Stomach (tissue), 9 donors: ENCODE data around the gene CEP350. TPM values are rescaled to one million over a fixed set of nuclear protein-coding genes. Genes with fewer than 3 reads are reported as not detected.

Experiments used
- DNase-seq, 2 donors: peaks; one replicate each; pipeline versions ENCODE4 v3.0.0 to v3.0.0-alpha.2; 2013 to 2019
- H3K27ac ChIP-seq, 5 donors: fragments of 200-600 bp in 4 of 5; sonication (generic) in 4 of 5; one replicate each; pipeline ENCODE4 v1.5.1; 2013 to 2019; ENCODE audit warnings: mild to moderate bottlenecking in 1 of 5, moderate library complexity in 1 of 5
- H3K27me3 ChIP-seq, 3 donors: fragments of 200-600 bp; sonication (generic); one replicate each; pipeline ENCODE4 v1.5.1; 2017 to 2019; ENCODE audit warnings: mixed run types in 1 of 3
- H3K36me3 ChIP-seq, 4 donors: fragments of 200-600 bp; sonication (generic); 1 replicate in 3 of 4; 2 replicates in 1 of 4; pipeline ENCODE4 v1.5.1; 2016 to 2019
- H3K4me1 ChIP-seq, 4 donors: fragments of 200-600 bp; sonication (generic); one replicate each; pipeline ENCODE4 v1.5.1; 2016 to 2019
- H3K4me3 ChIP-seq, 4 donors: fragments of 200-600 bp; sonication (generic) in 3 of 4; one replicate each; pipeline ENCODE4 v1.5.1; 2016 to 2019; ENCODE audit warnings: mild to moderate bottlenecking in 1 of 4
- H3K9me3 ChIP-seq, 4 donors: fragments of 200-600 bp; sonication (generic); one replicate each; pipeline ENCODE4 v1.5.1; 2016 to 2019
- EP300 ChIP-seq: sonication (generic); formaldehyde crosslinking; IDR thresholded peaks from one replicate; pipeline ENCODE4 v1.6.1; 2017; ENCODE audit warnings: antibody characterized with exemption
- POLR2A ChIP-seq, 4 donors: fragments of 450-650 bp; IDR thresholded peaks; one replicate each; pipeline ENCODE4 v1.6.1; 2016; ENCODE audit warnings: antibody characterized with exemption in 4 of 4, control low read depth in 2 of 4, mild to moderate bottlenecking in 1 of 4, moderate library complexity in 1 of 4
- POLR2AphosphoS5 ChIP-seq, 3 donors: sonication (generic); formaldehyde crosslinking; IDR thresholded peaks; one replicate each; pipeline ENCODE4 v1.6.1; 2016; ENCODE audit warnings: antibody characterized with exemption in 3 of 3
- WGBS, 5 donors: extraction: QIAGEN DNeasy Blood & Tissue Kit in 3 of 5; methylation state at CpG; one replicate each; pipeline versions ENCODE4 v1.1.5 to v1.1.7; 2013 to 2018; 5-methylcytosine and 5-hydroxymethylcytosine counted together
- intact Hi-C: fragments of 100-400 bp; cut with DNase I; formaldehyde crosslinking; loops from one replicate; pipeline ENCODE4 v1.15.1; 2023; ENCODE audit warnings: low total_unique reads
- polyA plus RNA-seq, 3 donors: library from polyadenylated mRNA; stranded (reverse); fragments of 200-250 nt; gene quantifications; one replicate each; pipeline ENCODE4 v1.2.3, GENCODE V29; 2013
- total RNA-seq, 5 donors: library from RNA; depleted of rRNA; stranded (reverse); fragments of >200 nt; gene quantifications; one replicate each; pipeline versions ENCODE4 v1.1.0 to v1.2.3, GENCODE V29; 2014 to 2016
- TF ChIP-seq, protein P1 (sequence below), 7 experiments: fragments of 450-650 bp in 4 of 7; fragments of 200-600 bp in 3 of 7; sonication (generic) in 3 of 7; IDR thresholded peaks; one replicate each; pipeline ENCODE4 v1.5.1; 2016 to 2019; ENCODE audit warnings: antibody characterized with exemption in 7 of 7, control low read depth in 2 of 7, mild to moderate bottlenecking in 1 of 7
- donor health status: healthy with polysubstance abuse.
- donor health status: Bipolar disorder and iron deficiency.
- donor health status: healthy.

Gene CEP350
- total and polyA plus RNA-seq, 8 donors: 2.4 to 150 (median 67.8) TPM

DNA sequence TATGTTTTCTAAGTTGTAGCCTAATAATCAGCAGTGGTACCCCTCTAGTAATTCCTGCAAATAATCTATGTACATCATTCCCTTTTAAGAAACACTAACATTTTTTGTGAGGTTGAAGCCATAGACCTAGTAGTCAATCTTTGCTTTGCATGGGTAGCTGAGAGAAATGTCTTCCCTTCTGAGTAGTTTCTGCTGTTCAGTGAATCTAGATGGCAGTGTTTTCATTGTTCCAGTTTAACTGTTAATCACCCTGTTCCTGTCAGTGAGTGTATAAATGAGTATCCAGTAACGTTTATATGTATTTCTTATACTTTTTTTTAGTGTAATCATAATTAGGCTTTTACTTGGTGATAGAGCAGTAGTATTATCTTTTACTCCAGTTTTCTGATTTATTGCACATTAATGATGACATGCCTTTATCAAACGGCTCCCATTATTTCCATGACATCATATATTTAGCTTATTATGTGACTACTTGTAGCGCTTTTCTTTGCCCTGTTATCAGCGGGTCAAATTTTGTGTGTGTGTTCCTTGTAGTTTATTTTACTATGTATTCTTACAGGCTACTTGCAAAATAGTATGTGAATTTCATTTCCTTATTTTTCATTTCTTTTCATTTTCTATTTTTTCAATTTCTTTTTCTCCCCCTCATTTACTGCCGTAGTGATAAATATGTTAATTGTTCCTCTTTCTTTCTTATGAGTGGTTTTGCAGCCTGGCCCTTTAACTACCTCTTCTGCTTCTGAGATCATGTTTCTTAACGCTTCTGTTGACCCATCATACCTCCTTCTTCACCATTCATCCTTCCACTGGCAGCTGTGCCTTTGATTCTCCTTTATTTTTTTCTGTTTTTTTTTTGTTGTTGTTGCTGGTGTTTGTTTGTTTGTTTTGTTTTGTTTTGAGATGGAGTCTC is 18.8 kb downstream of the CEP350 start:
- DNase-seq: no peak
- 40 to 63% (median 56%) methylated on average over 6 of the region's 6 CpGs for WGBS, 5 donors

DNA sequence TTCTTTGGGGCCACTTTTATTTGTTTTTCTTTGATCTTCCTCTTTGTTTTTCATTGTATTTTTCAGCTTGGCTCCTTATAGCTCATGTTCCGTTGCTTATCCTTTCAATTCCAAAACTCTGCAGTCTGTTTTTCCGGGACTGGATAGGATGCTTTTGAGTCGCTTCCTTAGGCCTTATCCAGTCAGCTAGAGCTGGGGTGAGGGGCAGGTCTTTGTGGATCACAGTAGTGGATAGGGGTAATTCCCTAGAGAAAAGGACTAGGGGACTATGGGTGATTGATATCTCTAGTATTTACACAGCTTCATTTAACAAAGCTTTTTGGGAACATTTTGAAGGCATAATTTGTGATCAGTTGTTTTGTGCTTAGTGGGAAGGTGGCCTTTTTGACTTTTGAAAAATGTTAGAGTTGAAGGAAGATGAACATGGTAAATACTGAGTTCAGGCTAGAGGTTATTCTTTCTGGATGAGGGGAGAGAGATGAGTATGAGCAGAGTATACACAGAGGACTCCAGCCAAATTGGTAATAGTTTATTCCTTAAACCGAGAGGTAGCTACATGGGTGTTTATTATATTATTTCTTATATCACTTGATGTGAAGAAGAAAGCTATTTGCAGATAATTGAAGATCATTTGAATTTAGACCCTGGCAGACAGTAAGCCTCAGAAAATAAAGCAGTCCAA is 22.5 kb downstream of the CEP350 start:
- Histone ChIP-seq H3K4me3 (no peak overlapping the region), H3K9me3 (no peaks in the 10 kb centered on the region), H3K27ac (no peak overlapping the region), H3K36me3 (no peaks in the 10 kb centered on the region), H3K4me1 (peaks cover under 1 to 52% (median 22%) of the 10 kb centered on the region in 4 donors), H3K27me3 (no peaks in the 10 kb centered on the region)
- WGBS, 5 donors: 73 to 81% (median 77%) methylated on average over 4 of the region's 4 CpGs
- DNase-seq: no peak
- intact Hi-C loops: no loop called here
- no peak for TF ChIP-seq POLR2A (IDR thresholded peaks at IDR 0.05)
- TF ChIP-seq, protein P1, sequence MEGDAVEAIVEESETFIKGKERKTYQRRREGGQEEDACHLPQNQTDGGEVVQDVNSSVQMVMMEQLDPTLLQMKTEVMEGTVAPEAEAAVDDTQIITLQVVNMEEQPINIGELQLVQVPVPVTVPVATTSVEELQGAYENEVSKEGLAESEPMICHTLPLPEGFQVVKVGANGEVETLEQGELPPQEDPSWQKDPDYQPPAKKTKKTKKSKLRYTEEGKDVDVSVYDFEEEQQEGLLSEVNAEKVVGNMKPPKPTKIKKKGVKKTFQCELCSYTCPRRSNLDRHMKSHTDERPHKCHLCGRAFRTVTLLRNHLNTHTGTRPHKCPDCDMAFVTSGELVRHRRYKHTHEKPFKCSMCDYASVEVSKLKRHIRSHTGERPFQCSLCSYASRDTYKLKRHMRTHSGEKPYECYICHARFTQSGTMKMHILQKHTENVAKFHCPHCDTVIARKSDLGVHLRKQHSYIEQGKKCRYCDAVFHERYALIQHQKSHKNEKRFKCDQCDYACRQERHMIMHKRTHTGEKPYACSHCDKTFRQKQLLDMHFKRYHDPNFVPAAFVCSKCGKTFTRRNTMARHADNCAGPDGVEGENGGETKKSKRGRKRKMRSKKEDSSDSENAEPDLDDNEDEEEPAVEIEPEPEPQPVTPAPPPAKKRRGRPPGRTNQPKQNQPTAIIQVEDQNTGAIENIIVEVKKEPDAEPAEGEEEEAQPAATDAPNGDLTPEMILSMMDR (IDR thresholded peaks at IDR 0.05): no peak
- no peak for TF ChIP-seq POLR2AphosphoS5 (IDR thresholded peaks at IDR 0.05)
- no peak for TF ChIP-seq EP300

More for the DNA sequence above, 18.8 kb downstream of the CEP350 start:
- no peak for TF ChIP-seq POLR2A (IDR thresholded peaks at IDR 0.05)
- TF ChIP-seq EP300: no peak
- TF ChIP-seq, protein P1 (IDR thresholded peaks at IDR 0.05): no peak
- no peak for TF ChIP-seq POLR2AphosphoS5 (IDR thresholded peaks at IDR 0.05)
- H3K36me3 ChIP-seq: no peaks in the 10 kb centered on the region
- no peak overlapping the region for H3K27ac ChIP-seq
- peaks cover 15 to 74% (median 48%) of the 10 kb centered on the region in 4 donors for H3K4me1 ChIP-seq
- no peaks in the 10 kb centered on the region for H3K9me3 ChIP-seq
- no peaks in the 10 kb centered on the region for H3K27me3 ChIP-seq
- no peak overlapping the region for H3K4me3 ChIP-seq
- intact Hi-C loops: no loop called here

DNA sequence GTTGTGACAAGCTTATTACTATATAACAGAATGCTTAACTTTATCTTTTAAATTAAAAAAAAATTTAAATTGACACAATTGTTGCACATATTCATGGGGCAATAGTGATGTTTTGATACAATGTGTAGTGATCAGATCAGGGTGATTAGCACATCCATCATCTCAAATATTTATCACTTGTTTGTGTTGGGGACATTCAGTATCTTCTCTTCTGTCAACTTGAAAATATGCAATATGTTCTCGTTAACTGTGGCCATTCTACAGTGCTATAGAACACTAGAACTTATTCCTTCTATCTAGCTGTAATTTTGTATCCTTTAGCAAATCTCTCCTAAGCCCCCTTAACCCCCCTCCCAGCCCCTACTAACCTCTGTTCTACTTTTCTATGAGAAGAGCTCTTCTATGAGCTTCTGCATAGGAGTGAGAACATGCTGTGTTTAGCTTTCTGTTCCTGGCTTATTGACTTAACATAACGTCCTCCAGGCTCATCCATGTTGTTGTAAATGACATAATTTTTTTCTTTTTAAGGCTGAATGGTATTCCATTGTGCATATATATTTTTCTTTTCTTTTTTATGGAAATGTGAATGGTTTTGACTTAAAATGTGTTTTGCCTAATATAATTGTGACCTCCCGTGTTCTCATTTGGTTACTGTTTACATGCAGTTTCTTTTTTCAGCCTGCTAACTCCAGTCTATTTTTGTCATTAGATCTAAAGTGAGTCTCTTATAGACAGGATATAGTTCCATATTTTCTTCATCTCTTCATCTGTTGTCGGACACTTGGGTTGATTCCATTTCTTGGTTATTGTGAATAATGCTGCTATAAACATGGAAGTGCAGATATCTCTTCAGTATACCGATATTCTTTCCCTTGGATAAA is 23.8 kb downstream of the CEP350 start:
- peaks cover 0 to 40% (median 15%) of the 10 kb centered on the region in 4 donors for H3K4me1 ChIP-seq
- intact Hi-C loops: no loop called here
- no peak for DNase-seq
- no peaks in the 10 kb centered on the region for H3K36me3 ChIP-seq
- H3K9me3 ChIP-seq: no peaks in the 10 kb centered on the region
- no peak for TF ChIP-seq POLR2A (IDR thresholded peaks at IDR 0.05)
- TF ChIP-seq, protein P1 (IDR thresholded peaks at IDR 0.05): no peak
- H3K4me3 ChIP-seq: no peak overlapping the region
- no peaks in the 10 kb centered on the region for H3K27me3 ChIP-seq
- WGBS, 5 donors: 70 to 78% (median 75%) methylated on average over 5 of the region's 5 CpGs
- no peak overlapping the region for H3K27ac ChIP-seq

GRCh38 chr1:179984101-179984500 is 29.5 kb downstream of the CEP350 start:
- Histone ChIP-seq H3K36me3 (peaks cover 0 to 15% (median 6%) of the 10 kb centered on the region in 4 donors), H3K9me3 (no peaks in the 10 kb centered on the region), H3K4me3 (no peak overlapping the region), H3K27ac (no peak overlapping the region), H3K27me3 (no peaks in the 10 kb centered on the region), H3K4me1 (peaks cover 0 to 21% (median 4%) of the 10 kb centered on the region in 4 donors)
- 89 to 100% (median 96%) methylated on average over 1 of the region's 1 CpG for WGBS, 5 donors
- intact Hi-C loops: no loop called here
- DNase-seq: no peak
- no peak for TF ChIP-seq POLR2AphosphoS5 (IDR thresholded peaks at IDR 0.05)
- no peak for TF ChIP-seq POLR2A (IDR thresholded peaks at IDR 0.05)
- TF ChIP-seq EP300: no peak
- TF ChIP-seq, protein P1 (IDR thresholded peaks at IDR 0.05): no peak
